HepG2 (cell line): ENCODE measurements around the gene TOB1. TPM values are rescaled to one million over a fixed set of nuclear protein-coding genes. Genes with fewer than 3 reads are reported as not detected.

Experiments used
- AKNA ChIP-seq: sonication (generic); formaldehyde crosslinking; IDR thresholded peaks from 2 replicates; pipeline ENCODE4 v1.4.0; 2020; ENCODE audit warnings: missing genetic modification reagents, borderline replicate concordance
- CSRNP1 ChIP-seq: sonication (generic); formaldehyde crosslinking; IDR thresholded peaks from 2 replicates; pipeline ENCODE4 v1.8.1; 2023; ENCODE audit warnings: mild to moderate bottlenecking, missing genetic modification reagents
- FOXA1 ChIP-seq, 2 experiments: fragments of 450-650 bp in 1 of 2; sonication (generic) in 1 of 2; formaldehyde crosslinking in 1 of 2; IDR thresholded peaks; 2 replicates each; pipeline versions ENCODE4 v1.4.0 to v1.6.1; 2016 to 2020; ENCODE audit warnings: missing genetic modification reagents in 1 of 2
- HDAC1 ChIP-seq: sonication (generic); formaldehyde crosslinking; IDR thresholded peaks from 2 replicates; pipeline ENCODE4 v1.5.1; 2020; ENCODE audit warnings: mild to moderate bottlenecking, missing genetic modification reagents
- KAT8 ChIP-seq: IDR thresholded peaks from 2 replicates; pipeline ENCODE4 v1.6.1; 2016; ENCODE audit warnings: missing genetic modification reagents, missing compliant biosample characterization
- KDM6A ChIP-seq: IDR thresholded peaks from 2 replicates; pipeline ENCODE4 v1.6.1; 2016; ENCODE audit warnings: low read depth
- KLF12 ChIP-seq: sonication (generic); formaldehyde crosslinking; IDR thresholded peaks from 2 replicates; pipeline ENCODE4 v1.4.0; 2020; ENCODE audit warnings: missing genetic modification reagents, borderline replicate concordance
- KMT2B ChIP-seq: IDR thresholded peaks from 2 replicates; pipeline ENCODE4 v1.6.1; 2016; ENCODE audit warnings: missing genetic modification reagents, missing compliant biosample characterization
- NFYC ChIP-seq: IDR thresholded peaks from 2 replicates; pipeline ENCODE4 v1.6.1; 2016; ENCODE audit warnings: missing genetic modification reagents, missing compliant biosample characterization
- PITX1 ChIP-seq: sonication (generic); formaldehyde crosslinking; IDR thresholded peaks from 2 replicates; pipeline ENCODE4 v1.5.1; 2020; ENCODE audit warnings: mild to moderate bottlenecking, missing genetic modification reagents
- RFXAP ChIP-seq: sonication (generic); formaldehyde crosslinking; IDR thresholded peaks from 2 replicates; pipeline ENCODE4 v1.4.0; 2020; ENCODE audit warnings: missing genetic modification reagents, borderline replicate concordance
- RXRB ChIP-seq: IDR thresholded peaks from 2 replicates; pipeline ENCODE4 v1.6.1; 2016; ENCODE audit warnings: borderline replicate concordance, missing genetic modification reagents, missing compliant biosample characterization
- SNAPC2 ChIP-seq: sonication (generic); formaldehyde crosslinking; IDR thresholded peaks from 2 replicates; pipeline ENCODE4 v1.8.1; 2022; ENCODE audit warnings: mild to moderate bottlenecking, missing genetic modification reagents
- SRY ChIP-seq: sonication (generic); formaldehyde crosslinking; IDR thresholded peaks from 2 replicates; pipeline ENCODE4 v1.8.0; 2022; ENCODE audit warnings: mild to moderate bottlenecking, missing genetic modification reagents
- ZNF225 ChIP-seq: sonication (generic); formaldehyde crosslinking; IDR thresholded peaks from 2 replicates; pipeline ENCODE4 v1.4.0; 2020; ENCODE audit warnings: mild to moderate bottlenecking, missing genetic modification reagents
- ZNF280D ChIP-seq: sonication (generic); formaldehyde crosslinking; IDR thresholded peaks from 2 replicates; pipeline ENCODE4 v1.5.1; 2020; ENCODE audit warnings: mild to moderate bottlenecking, missing genetic modification reagents
- ZNF333 ChIP-seq: sonication (generic); formaldehyde crosslinking; IDR thresholded peaks from 2 replicates; pipeline ENCODE4 v1.4.0; 2020; ENCODE audit warnings: mild to moderate bottlenecking, missing genetic modification reagents, borderline replicate concordance
- ZNF598 ChIP-seq: sonication (generic); formaldehyde crosslinking; IDR thresholded peaks from 2 replicates; pipeline ENCODE4 v1.5.1; 2020; ENCODE audit warnings: mild to moderate bottlenecking, missing genetic modification reagents, borderline replicate concordance
- ZNF629 ChIP-seq: sonication (generic); formaldehyde crosslinking; conservative IDR thresholded peaks from 2 replicates; pipeline ENCODE4 v1.5.0; 2020; ENCODE audit warnings: missing genetic modification reagents
- ZNF644 ChIP-seq: IDR thresholded peaks from 2 replicates; pipeline ENCODE4 v1.6.1; 2016; ENCODE audit warnings: low read depth
- ZNF713 ChIP-seq: sonication (generic); formaldehyde crosslinking; IDR thresholded peaks from 2 replicates; pipeline ENCODE4 v1.4.0; 2020; ENCODE audit warnings: mild to moderate bottlenecking, missing genetic modification reagents
- polyA plus RNA-seq, 8 experiments: library from polyadenylated mRNA; depleted of rRNA in 3 of 8; stranded (reverse) in 7 of 8; unstranded in 1 of 8; fragments of >200 nt; fragmentation: Illumina TruSeq in 4 of 8; extraction: Trizol in 4 of 8; gene quantifications; 2 replicates each; pipeline versions ENCODE4 v1.2.1 to v1.2.3, GENCODE V29; 2011 to 2016; ENCODE audit warnings: low read depth in 4 of 8, missing spikeins in 1 of 8, mixed read lengths in 1 of 8; ENCODE audit not compliant: insufficient read depth in 1 of 8
- total RNA-seq, 5 experiments: library from RNA; depleted of rRNA; stranded (reverse); fragments of >200 nt; fragmentation: Illumina TruSeq; extraction: Trizol; gene quantifications; 2 replicates each; pipeline ENCODE4 v1.2.3, GENCODE V29; 2016; ENCODE audit warnings: low read depth in 1 of 5

Gene TOB1
- total and polyA plus RNA-seq, 2 of the 13 experiments (the other 11 are each of a cell fraction or from before 2014, with no cell fraction given): 21.9 to 57.7 TPM

- TF ChIP-seq FOXA1 (IDR thresholded peaks at IDR 0.05): no peak
- 0 out of 2 replicates have a peak, but pooled peaks have one; percentile 24 for TF ChIP-seq FOXA1 (CRISPR knock-in tag; IDR thresholded peaks at IDR 0.05)
- no peak for TF ChIP-seq ZNF713 (CRISPR knock-in tag)
- TF ChIP-seq ZNF644 (CRISPR knock-in tag): peak; percentile 37; the same call in 1 of the 2 replicates
- no peak for TF ChIP-seq SRY (CRISPR knock-in tag)
- TF ChIP-seq KDM6A (CRISPR knock-in tag): peak; percentile 65
- TF ChIP-seq AKNA (CRISPR knock-in tag): peak; percentile 71; the same call in 1 of the 2 replicates
- TF ChIP-seq NFYC (CRISPR knock-in tag): 0 out of 2 replicates have a peak, but pooled peaks have one; percentile 3
- no peak for TF ChIP-seq KMT2B (CRISPR knock-in tag)
- TF ChIP-seq ZNF333 (CRISPR knock-in tag): no peak
- peak; percentile 63 for TF ChIP-seq HDAC1 (CRISPR knock-in tag)
- peak; percentile 64; the same call in 1 of the 2 replicates for TF ChIP-seq RFXAP (CRISPR knock-in tag)
- TF ChIP-seq ZNF280D: 0 out of 2 replicates have a peak, but pooled peaks have one; percentile 23
- TF ChIP-seq CSRNP1: peak; percentile 86
- no peak for TF ChIP-seq KAT8
- no peak for TF ChIP-seq ZNF225 (CRISPR knock-in tag)
- peak; percentile 73 for TF ChIP-seq PITX1 (CRISPR knock-in tag)
- peak; percentile 31; the same call in 1 of the 2 replicates for TF ChIP-seq ZNF629 (CRISPR knock-in tag)
- TF ChIP-seq RXRB (CRISPR knock-in tag): peak; percentile 74
- 0 out of 2 replicates have a peak, but pooled peaks have one; percentile 27 for TF ChIP-seq KLF12 (CRISPR knock-in tag)
- TF ChIP-seq ZNF598 (CRISPR knock-in tag): 0 out of 2 replicates have a peak, but pooled peaks have one; percentile 23
- peak; percentile 72; the same call in 1 of the 2 replicates for TF ChIP-seq SNAPC2 (CRISPR knock-in tag)
Measured at GRCh38 chr17:50889528-50890118, 23.5 kb upstream of the TOB1 start (continued).
